Dermis blood vessel endothelial cell (primary cell): ENCODE measurements around the gene GOLGA6L7. TPM values are rescaled to one million over a fixed set of nuclear protein-coding genes. Genes with fewer than 3 reads are reported as not detected.
"Not testable (repeated sequence)": the region's sequence is repeated elsewhere in the genome, so short reads cannot be mapped to it uniquely, and the experiment has no call there.

Experiments used
- DNase-seq: peaks from one replicate; pipeline ENCODE4 v3.0.0; 2010
- total RNA-seq: library from RNA; depleted of rRNA; stranded (reverse); fragments of >200 nt; gene quantifications from 2 replicates; pipeline ENCODE4 v1.2.3, GENCODE V29; 2014

The GOLGA6L7 gene
- total RNA-seq, 1 donor from 2014 or later: not detected

DNA sequence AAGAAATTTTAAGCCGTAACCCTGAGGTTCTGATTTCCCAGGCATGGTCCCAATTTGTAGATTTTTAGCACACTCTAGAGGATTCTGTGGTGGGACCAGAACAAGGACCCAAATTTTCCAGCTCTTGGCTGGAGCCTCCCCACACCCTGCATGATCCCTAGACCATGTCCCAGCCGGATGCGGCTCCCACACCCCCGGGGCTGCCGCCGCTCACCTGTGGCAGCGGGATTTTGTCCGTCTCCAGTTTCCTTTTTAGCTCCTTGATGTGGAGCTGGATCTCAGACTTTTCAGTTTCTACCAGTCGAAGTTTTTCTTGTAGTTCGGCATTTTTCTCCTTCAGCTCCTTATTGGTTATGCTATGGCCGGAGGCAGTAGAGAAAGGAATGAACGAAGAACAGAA lies 4.9 kb downstream of the GOLGA6L7 start:
- not testable (repeated sequence) for DNase-seq

DNA sequence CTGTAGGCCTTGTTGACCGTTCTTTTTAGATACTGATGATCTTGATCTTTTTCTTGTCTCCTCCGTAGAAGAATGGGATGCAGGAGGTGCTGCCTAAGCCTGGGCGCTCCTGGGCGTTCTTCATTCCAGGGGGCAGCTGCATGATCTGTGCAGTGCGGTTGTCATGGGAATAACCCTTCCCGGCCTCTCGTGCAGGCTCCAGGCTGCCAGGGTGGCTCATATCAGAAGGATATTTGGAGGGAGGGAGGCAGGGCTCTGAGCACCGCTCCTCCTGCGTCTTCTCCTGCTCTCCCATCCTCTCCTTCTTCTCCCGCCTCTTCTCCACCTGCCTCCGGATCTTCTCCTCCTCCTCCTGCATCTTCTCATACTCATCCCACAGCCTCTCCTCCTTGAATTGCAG lies 6.2 kb downstream of the GOLGA6L7 start:
- DNase-seq: not testable (repeated sequence)

DNA sequence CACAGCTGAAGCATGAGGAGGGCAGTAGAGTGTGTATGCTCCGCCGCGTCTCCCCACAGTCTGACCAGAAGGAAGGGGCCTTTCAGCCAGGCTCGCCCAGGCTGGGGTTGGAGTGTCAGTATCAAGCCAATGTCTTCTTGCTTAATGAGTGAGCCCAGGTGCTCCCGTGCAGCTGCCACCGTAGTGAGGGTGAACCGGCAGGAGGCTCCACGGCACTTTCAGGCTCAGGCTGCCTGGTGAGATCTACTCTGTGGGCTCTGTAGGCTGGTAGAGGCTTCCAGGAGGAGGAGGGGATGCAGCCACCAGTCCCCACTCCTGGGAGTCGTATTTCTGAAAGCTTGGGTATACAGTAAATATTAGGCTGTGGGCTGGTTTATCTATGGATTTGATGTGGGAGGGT lies 8.2 kb downstream of the GOLGA6L7 start:
- not testable (repeated sequence) for DNase-seq

DNA sequence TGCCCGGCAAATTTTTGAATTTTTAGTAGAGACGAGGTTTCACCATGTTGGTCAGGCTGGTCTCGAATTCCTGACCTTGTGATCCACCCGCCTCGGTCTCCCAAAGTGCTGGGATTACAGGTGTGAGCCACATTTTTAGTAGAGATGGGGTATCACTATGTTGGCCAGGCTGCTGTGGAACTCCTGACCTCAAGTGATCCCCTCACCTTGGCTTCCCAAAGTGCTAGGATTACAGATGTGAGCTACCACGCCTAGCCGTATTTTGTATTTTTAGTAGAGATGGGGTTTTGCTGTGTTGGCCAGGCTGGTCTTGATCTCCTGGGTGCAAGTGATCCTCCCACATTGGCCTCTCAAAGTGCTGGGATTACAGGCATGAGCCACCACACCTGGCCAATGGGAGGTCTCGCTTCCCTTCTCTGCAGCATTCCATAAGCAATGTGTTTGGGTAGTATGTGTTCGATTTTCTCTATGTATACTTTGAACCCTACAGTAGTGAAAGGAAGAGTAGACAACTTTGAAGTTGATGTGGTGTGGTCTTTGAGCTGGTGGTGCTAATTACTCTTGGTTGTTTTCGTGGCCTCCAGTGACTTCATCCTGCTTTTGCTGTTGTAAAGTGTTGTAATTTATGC lies 13.4 kb downstream of the GOLGA6L7 start:
- DNase-seq: not testable (repeated sequence)

- DNase-seq: peak; percentile 86
These were observed 16.4 kb downstream of the GOLGA6L7 start for GRCh38 chr15:28831897-28832587.

- not testable (repeated sequence) for DNase-seq
These were observed 27.0 kb downstream of the GOLGA6L7 start for GRCh38 chr15:28821420-28821819.

DNA sequence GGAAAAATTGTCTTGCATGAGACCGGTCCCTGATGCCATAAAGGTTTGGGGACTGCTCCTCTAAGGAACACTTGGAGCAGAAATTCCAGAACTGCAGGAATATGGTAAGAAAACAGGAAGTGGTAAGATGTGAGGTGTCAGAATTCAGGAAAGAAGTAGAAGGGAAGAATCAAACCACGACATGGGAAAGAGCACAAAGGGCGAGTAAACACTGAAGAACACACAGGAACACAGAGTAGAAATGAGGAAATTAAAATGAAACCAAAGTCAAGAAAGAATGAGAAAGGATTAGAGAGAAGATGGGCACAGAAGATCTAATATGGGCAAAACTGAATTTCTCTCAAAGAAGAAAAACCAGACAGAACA lies 28.5 kb downstream of the GOLGA6L7 start:
- DNase-seq: not testable (repeated sequence)

GRCh38 chr15:28819019-28819929 lies 29.2 kb downstream of the GOLGA6L7 start:
- peak; percentile 59 for DNase-seq

- not testable (repeated sequence) for DNase-seq
These were observed 30.3 kb downstream of the GOLGA6L7 start for GRCh38 chr15:28818168-28818567.

- not testable (repeated sequence) for DNase-seq
These were observed 34.4 kb downstream of the GOLGA6L7 start for GRCh38 chr15:28814059-28814458.

DNA sequence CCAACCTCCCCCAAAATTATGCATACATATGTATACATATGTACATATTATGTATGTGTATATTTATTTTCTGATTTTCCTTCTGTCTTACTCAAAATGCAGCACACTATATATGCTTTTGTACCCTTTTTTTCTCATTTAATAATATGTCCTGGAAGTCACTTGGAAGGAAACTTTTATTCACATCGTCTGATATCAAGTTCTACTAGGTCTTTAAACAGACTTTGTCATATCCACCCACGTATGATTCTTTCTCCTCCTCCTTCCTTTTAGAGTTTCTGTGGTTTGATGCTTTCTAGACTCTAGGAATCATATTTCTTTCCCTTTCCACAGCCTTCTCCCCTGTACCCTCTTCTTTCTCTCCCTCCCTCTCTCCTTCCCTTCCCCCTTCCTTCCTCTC lies 35.1 kb downstream of the GOLGA6L7 start:
- DNase-seq: not testable (repeated sequence)

GRCh38 chr15:28811852-28812550 lies 36.4 kb downstream of the GOLGA6L7 start:
- DNase-seq: peak; percentile 2

- DNase-seq: not testable (repeated sequence)
These were observed 38.0 kb downstream of the GOLGA6L7 start for GRCh38 chr15:28810444-28810843.

DNA sequence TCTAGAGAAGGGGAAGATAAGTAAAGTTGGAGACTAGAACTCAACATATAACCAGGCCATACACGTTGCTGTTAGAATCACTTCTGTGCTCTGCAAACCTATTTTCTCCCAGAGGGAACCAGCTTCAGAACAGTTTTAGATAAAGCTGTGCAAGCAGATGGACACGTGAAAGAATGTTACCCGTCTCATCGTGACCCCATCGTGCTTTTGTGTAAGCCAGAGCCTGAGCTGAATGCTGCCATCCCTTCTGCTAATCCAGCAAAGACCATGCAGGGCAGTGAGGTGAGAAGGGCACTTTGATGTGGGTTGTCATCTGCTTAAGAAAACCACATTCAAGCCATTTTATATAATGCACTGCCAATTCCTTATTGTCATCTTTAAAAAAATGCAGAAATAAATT lies 40.3 kb downstream of the GOLGA6L7 start:
- not testable (repeated sequence) for DNase-seq

DNA sequence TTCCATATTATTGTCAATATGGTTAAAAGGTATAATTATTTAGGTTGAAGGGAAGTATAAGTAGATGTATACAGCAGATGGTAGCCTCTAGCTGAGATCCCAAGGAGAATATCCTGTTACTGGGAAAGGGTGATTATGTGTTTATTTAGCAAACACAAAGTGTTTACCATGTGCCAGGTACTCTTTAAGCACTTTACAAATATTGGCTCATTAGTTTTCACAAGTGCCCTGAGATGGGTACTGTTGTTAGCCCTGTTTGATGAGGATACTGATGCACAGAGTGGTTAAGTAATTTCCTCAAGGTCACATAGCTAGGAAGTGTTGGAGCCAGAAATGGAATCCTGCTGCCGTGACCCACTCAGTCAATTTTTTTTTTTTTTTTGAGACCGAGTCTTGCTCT lies 48.1 kb downstream of the GOLGA6L7 start:
- DNase-seq: not testable (repeated sequence)

- DNase-seq: not testable (repeated sequence)
These were observed 50.2 kb downstream of the GOLGA6L7 start for GRCh38 chr15:28798234-28798633.

- not testable (repeated sequence) for DNase-seq
These were observed 54.2 kb downstream of the GOLGA6L7 start for GRCh38 chr15:28794231-28794630.

Other genes with a start within 250 kb of the GOLGA6L7 start
- gene GOLGA8M, start 136.2 kb downstream of the GOLGA6L7 start, total RNA-seq: 0.28 and 0.51 TPM in 2 replicates
- gene APBA2, start 37.3 kb upstream of the GOLGA6L7 start, total RNA-seq: 18.5 and 24.1 TPM in 2 replicates